Measurements from ENCODE around the gene NXPH2.

The NXPH2 gene

DNA sequence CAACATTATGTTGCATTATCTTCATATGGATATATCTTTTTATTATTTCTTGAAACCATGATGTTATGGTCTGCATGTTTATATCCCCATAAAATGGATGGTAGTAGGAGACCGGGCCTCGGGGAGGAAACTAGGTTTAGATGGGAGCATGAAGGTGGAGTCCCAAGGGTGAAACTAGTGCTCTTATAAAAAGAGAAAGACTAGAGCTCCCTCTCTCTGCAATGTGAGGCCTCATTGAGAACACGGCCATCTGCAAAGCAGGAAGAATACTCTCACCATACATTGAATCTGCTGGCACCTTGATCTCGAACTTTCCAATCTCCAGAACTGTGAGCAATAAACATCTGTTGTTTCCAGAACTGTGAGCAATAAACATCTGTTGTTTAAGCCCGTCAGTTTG, 64.0 kb downstream of the NXPH2 start:
- no peak for DNase-seq (ENCODE audit: low read depth, low spot score)
- H3K4me3 ChIP-seq (ENCODE audit: low read length): no peak overlapping the region

DNA sequence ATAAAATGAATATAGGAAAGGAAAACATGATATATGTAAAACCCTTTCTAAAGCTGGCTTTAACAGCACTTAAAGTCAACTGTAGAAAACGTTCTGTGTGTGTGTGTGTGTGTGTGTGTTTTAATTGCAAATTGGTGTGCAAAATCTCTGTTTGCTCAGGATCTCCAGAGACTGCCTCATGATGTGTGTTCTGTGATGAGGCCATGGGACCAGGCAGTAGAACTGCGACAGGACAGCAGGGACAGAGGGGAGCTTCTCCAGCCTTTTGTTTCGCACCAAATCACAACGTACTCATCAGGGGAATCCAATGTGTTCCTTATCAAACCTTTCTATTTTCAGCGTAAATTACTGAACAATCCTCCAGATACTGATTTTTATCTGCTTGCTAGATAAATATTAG, 66.7 kb downstream of the NXPH2 start:
- no peak for DNase-seq (ENCODE audit: low read depth, low spot score)
- no peak overlapping the region for H3K4me3 ChIP-seq (ENCODE audit: low read length)

DNA sequence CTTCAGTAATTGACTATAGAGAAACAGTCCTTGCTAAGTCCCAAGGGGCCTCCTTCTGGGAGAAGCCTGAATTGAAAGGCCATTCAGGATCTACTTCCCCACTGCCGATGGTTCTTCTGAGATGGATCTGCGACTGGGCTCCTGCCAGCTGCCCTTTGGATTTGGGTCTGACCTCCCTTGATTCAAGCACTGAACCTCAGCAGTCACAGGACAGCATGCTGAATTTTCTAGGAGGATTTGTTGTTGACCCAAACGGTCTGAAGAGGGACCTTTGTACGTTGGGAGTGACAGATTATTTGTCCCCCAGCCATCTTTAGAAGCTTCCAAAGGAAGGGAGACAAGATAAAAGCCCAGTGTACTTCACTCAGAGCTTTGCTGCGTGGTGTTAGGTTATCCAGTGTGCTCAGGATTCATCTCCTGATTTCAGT, 67.1 kb downstream of the NXPH2 start:
- DNase-seq (ENCODE audit: low read depth, low spot score): no peak
- no peak overlapping the region for H3K4me3 ChIP-seq (ENCODE audit: low read length)

DNA sequence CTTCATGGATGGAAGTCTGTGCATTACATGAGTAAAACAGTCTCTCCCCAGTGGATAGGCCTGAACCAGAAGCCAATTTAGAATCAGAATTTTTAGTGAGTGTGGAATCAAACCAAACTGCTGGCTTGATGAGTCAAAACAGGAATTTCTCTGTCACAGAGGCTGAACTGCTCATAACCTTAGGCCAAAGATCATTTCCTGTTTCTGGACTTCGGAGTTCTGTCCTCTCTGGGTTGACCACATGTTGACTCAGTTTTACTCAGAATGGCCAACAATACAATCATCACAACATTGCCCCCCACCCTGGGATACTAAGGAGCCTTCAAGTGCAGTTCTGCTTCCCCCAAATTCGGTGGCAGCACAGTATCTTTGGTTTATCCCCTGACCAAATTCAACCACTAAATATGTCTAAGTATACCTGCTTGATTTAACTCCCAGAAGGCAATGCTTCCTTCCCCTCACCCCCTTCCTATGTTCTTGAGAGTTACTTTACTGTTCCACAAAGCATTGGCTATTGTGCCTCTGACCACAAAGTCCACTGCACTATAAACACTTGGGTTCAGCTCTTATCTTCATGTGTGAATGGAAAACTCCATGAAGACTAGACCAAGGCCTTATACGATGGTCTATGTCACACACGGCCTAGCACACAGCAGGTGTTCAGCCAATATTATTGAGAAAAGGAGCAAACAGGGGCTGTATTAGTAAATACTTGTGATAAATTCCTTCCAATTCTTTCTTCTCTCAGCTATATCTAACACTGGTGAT, 67.8 kb downstream of the NXPH2 start:
- H3K4me3 ChIP-seq (ENCODE audit: low read length): no peak overlapping the region
- DNase-seq (ENCODE audit: low read depth, low spot score): no peak

DNA sequence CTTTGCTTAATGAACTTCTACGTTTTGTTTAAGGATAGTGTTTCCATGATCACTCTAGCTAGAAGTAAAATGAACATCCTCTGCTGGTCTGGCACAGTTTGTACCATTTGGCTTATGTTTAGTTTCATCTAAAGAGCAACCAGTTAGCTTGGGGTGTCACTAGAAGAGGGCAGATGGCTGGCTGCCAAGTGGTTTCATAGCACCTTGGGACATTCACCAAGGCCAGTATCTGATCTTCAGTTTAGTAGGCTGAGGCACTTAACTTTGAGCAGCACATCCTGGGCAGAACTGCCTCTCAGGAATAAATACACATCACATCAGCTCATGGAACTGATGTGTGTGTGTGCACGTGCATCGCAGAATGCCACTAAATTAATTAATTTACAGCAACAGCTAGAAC, 68.4 kb downstream of the NXPH2 start:
- no peak overlapping the region for H3K4me3 ChIP-seq (ENCODE audit: low read length)
- DNase-seq (ENCODE audit: low read depth, low spot score): no peak

DNA sequence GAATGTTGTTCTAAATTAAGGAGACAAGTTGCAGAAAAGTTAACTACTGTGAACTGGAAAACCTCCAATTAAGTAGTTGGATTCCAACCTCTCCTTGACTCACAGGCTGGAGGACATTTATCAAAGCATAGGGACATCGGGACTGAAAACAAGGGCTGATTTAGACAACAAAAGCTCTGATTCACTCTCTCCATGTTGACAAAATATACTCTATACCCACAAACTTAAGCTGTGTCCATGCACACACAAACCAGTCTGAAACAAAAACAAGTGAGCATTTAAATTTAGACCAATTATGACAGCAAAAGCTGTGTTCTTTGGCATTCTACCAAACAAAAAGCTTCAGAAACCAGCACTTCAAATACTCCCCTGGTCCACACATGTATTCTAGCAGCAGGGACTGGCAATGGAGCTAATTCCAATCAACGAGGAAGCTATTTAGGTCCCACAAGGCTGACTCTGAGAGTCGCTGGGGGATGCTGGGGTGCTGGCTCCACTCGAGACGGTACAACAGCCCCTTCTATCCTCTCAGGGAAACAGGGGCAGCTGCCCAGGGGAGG, 71.4 kb downstream of the NXPH2 start:
- DNase-seq (ENCODE audit: low read depth, low spot score): no peak
- no peak overlapping the region for H3K4me3 ChIP-seq (ENCODE audit: low read length)

DNA sequence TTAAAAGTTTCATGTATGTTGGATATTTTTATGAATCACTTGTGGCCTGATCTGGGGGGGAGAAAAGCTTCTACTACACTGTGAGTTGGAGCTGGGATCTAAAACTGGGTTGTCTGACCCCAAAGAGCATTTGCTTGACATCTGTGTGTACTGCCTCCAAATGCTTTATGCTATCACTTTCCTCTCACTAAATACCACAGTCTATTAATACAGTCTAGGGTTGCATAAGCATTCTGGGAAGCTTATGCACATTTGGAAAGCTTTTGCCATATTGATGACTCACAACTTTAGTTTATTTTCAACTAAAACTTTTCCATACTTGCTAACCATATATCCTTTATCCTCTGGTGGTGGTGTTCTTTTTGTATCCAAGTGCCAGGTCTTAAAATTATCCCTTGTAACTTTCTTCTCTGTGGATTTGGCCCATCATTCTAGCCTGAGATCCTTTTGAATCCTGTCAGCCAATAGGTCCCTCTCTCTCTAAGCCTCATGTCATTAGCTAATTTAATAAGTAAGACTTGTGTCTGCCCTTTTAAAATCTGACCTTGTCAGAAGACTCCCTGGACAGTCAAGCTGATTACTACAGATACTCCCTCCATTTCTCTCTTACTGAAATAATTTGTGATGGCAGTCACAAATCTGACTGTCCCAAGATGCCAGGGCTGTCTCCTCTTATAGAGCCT, 72.7 kb downstream of the NXPH2 start:
- no peak for DNase-seq (ENCODE audit: low read depth, low spot score)
- no peak overlapping the region for H3K4me3 ChIP-seq (ENCODE audit: low read length)

DNA sequence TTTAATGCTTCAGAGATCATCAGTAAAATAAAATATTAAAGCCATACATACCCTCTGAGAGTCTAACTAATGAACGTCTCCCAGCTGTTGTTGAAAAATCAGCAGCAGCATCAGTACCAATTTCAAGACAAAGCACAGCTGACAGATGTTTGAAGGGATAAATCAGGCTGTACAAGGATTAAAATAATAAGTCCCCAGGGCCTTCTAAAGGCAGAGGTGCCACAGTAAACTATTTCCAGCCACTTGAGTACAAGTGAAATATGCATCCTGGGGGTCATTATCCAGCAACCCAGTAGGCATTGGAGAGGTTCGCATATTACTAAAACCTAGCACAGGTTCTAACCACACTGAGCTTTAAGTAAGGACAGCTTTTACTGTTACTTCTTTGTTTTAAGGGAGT, 76.9 kb downstream of the NXPH2 start:
- H3K4me3 ChIP-seq (ENCODE audit: low read length): no peak overlapping the region
- DNase-seq (ENCODE audit: low read depth, low spot score): no peak

DNA sequence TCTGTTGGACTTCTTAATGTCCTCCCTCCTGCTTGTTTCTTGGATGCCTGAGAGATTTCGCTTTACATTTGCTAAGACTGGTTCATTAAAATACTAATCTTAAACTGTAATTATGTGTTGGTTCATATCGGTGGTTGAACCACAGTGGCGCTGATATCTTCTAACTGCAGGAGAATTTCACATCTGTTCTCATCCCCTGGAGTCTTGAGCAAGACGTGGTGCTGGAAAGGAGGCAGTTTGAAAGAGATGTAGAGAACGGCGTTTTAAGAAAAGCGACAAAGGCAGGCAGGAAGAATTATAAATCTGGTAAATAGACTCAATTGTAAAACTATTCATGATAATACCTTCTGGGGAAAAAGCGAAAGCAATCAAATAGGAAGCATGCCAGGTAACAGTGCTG, 79.5 kb downstream of the NXPH2 start:
- DNase-seq (ENCODE audit: low read depth, low spot score): no peak
- H3K4me3 ChIP-seq (ENCODE audit: low read length): no peak overlapping the region

DNA sequence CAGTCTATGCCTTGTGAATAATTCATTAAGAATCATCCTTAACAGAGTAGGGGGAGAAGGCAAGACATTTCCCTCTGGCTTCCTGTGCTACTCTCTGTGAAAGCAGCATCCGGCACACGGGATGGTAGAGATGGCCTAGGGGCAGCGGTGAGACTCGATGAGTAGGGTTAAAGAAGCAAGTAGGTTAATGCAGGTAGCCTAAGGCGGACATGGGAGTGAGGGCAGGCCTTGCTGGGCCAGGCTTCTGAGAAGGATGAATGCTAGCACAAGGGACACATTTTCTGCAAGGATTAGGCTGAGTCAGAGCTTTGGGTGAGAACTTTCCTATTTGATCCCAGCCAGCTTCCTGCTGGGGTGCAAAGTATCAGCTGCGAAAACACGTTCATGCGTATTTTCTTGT, 80.8 kb downstream of the NXPH2 start:
- no peak for DNase-seq (ENCODE audit: low read depth, low spot score)
- no peak overlapping the region for H3K4me3 ChIP-seq (ENCODE audit: low read length)

DNA sequence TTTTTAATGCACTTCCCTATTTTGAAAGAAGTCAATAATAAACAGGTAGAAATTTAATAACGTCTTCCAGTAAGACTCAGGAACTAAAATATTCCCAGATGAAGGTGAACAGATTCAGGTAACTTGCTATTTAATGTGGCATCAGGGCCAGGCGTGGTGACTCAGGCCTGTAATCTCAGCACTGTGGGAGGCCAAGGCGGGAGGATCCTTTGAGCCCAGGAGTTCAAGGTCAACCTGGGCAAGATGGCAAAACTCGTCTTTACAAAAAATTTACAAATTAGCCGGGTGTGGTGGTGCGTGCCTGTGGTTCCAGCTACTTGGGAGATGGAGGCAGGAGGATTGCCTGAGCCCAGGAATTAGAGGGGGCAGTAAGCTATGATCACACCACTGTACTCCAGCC, 81.8 kb downstream of the NXPH2 start:
- no peak for DNase-seq (ENCODE audit: low read depth, low spot score)
- no peak overlapping the region for H3K4me3 ChIP-seq (ENCODE audit: low read length)

DNA sequence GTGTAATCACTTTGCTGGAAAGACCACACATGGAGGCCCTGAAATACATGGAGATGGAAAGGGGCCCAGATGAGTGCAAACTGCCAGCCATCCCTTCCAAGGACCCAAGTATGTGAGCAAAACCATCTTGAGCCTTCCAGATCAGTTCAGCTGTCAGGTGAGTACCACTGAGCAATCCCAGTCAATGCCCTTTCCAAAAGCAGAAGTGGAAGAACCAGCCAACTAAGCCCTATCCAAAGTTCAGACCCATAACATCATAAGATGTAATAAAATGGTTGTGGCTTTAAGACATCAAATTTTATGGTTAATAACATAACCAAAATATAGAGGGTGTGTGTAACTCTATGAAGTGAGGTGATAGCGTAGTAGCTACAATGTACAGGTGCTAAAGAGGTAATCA, 88.5 kb downstream of the NXPH2 start:
- DNase-seq (ENCODE audit: low read depth, low spot score): no peak
- no peak overlapping the region for H3K4me3 ChIP-seq (ENCODE audit: low read length)

DNA sequence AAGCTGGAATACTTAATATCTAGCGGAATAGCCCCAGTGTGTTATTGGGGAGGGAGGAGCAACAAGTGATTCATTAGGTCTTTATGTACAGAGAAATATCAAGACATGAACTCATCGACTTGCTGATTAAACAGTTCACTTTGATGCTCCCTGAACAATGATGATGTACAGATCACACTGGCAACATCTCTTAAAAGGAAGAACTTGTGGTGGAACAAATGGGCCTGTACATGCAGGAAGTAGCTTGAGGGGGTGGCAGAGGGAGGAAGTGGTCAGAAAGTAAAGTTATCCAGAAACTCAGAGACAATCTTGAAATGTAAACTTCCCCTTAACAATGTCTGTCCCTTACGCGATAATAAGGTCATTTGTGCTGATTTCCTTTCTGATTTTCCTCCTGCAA, 90.5 kb downstream of the NXPH2 start:
- no peak overlapping the region for H3K4me3 ChIP-seq (ENCODE audit: low read length)
- peak; percentile 73 for DNase-seq (ENCODE audit: low read depth, low spot score)

DNA sequence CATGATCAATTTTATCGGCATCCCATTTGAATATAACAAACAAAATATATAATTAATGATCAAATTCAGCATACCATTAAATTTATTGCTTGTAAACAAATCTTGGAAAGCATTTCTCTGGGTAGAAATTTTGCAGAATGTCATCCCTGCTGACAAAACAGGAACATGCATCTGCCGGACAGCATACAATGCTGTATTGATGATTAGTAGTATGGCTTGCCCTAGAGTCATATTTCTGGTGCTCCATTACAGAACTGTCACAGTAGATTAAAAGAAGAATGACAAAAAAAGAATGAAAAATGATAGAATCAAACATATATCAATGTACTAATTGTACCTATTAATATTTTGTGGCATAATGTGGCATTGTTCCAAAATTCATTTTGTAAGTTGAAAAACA, 98.0 kb downstream of the NXPH2 start:
- H3K4me3 ChIP-seq (ENCODE audit: low read length): no peak overlapping the region
- no peak for DNase-seq (ENCODE audit: low read depth, low spot score)

DNA sequence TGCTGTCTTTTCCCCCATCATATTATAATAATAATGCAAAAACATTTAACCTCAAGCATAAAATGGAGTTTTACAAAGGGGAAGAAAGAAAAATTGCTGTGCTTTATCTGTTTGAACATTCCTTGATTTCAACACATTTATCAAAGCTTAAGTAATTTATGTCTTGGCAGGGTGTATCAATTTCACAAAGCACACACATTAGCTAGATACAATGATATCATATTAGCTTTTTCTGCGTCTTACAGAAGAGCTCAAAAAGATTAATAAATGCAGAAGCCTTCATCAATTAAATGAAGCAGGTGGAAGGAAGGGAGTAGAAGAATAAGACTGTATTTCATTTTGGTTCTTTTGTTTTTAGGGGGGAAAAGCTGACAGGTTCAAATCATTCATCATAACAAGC, 103.0 kb downstream of the NXPH2 start:
- H3K4me3 ChIP-seq (ENCODE audit: low read length): no peak overlapping the region
- DNase-seq (ENCODE audit: low read depth, low spot score): no peak

DNA sequence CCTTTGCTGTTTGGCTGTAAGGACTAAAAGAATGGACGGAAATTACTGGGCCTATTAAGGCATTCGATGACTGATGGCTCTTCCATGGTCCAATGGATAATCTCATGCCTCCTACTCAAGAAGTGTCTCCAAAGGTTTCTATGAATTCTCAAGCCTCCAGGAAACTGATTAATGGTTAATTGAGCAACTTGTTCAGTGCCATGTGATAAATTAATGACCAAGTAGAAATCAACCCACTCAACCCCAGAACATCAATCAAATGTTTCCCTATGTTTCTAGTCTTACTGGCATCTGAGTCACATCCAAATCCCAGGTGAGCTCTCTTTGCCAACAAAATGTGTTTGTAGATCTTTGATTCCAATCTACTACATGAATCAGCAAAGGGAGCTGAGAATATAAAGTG, 103.6 kb downstream of the NXPH2 start:
- no peak overlapping the region for H3K4me3 ChIP-seq (ENCODE audit: low read length)
- no peak for DNase-seq (ENCODE audit: low read depth, low spot score)

DNA sequence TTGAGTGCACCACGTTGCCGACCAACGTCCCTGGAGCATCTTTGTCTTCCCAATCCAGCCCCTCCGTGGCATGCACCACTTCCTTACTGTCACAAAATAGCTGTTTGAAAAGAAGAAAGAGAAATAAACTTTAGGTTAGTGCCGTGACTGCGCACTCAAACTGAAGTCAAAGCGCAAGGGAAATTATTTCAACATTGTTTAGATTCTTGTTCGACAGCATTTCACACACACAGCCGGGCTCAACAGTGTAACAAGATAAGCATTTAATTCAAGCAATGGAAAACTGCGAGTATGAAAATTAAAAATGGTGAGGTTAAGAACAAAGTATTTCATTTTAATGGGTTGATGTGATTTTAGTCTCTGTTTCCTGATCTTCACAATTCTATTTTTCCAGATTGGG, 108.6 kb downstream of the NXPH2 start:
- H3K4me3 ChIP-seq (ENCODE audit: low read length): no peak overlapping the region
- no peak for DNase-seq (ENCODE audit: low read depth, low spot score)

DNA sequence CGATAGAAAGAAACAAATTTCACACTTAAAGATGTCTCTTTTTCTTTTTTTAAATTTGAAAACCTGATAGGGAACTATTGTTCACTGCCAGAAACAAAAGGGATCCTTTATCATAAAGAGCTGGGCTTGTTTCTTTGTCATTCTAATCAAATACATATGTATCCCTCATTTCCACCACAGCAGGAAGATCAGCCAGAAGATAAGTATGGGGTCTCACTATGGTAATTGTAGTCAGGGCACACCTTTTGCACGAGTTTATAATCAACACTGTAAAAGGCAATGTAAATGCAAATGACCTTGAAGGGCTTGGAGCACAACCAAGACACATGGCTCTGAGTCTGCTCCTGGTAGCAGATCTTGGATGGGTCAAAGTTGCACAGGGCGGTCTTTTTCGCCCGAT, 109.5 kb downstream of the NXPH2 start:
- DNase-seq (ENCODE audit: low read depth, low spot score): no peak
- H3K4me3 ChIP-seq (ENCODE audit: low read length): no peak overlapping the region

DNA sequence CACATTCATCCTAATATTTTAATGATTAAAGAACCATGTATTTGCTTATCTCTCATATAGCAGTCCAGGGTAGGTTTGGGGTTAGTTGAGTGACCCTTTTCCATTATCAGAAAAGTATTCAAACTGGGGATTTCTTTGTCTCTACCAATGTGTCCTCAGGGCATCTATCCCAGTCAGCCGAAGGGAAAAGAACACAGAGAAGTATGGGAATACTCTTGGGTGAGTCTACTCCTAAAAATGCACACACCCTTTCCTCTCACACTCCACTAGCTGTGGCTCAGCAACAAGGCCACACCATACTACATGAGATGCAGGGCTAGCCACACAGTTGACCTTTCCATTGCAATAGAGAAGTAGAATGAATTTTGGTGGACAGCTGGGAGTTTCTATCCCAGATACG, 114.3 kb downstream of the NXPH2 start:
- no peak overlapping the region for H3K4me3 ChIP-seq (ENCODE audit: low read length)
- no peak for DNase-seq (ENCODE audit: low read depth, low spot score)

DNA sequence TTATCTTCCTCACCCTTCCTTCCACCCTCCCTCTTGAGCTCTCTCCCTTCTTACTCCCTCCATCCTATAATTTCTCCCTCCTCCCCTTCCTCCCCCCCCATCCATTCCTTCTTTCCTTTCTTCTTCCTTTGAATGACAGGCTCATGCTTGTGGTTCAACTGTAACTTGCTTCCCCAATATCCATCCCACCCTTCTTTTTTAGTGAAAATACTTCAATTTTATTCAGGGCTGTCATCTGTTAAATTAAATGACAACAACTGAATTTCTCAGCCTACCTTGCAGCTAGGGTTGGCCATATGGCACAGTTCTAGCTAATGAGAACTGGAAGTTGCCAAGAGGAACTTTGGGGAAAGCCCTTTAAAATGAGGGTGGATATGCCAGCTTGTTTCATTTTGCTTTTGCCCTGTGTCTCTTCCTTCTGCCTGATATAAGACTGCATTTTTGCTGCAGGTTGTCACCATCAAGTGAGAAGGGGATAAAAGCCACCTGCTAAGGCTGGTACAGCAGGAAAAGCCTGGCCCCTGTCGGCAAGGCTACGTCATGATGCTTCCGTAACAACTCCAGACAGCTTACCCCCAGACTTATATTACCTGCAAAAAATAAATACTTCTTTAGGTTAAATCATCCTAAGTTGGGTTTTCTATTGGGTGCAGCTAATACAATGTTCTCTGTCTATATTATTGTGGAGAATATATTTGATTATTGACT, 121.8 kb downstream of the NXPH2 start:
- H3K4me3 ChIP-seq (ENCODE audit: low read length): no peak overlapping the region
- DNase-seq (ENCODE audit: low read depth, low spot score): no peak

Data from Jurkat, Clone E6-1 (cell line).